ENCODE data around the gene KIAA1614.
A peak's percentile ranks its signal among the peaks of the same experiment; 100 is the strongest.

KIAA1614 gene

DNA sequence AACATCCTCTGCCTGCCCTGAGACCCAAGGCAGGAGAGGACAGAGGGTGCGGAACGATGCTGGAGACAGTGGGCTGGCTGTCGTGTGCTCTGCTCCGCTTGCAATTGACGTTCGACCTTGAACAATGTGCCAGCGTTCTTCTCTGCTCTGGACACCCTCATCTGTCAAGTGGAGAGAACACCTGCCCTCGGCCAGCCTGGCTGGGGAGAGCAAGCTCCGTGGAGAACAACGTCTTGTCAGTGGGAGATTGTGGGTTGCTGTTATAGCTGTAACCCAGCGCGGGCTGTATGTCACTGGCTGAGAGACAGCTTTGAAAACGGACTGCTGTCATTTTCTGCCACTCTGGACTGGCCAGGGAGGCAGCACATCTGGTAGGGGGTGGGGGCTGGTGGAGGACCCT is 14.7 kb downstream of the KIAA1614 start:
- no peaks in the 10 kb centered on the region for H3K79me1 ChIP-seq (ENCODE audit: low read length)
- H3K4me3 ChIP-seq (ENCODE audit: low read length), result no peak overlapping the region
- H3K18ac ChIP-seq (ENCODE audit: low read length), result no peak overlapping the region
- H4K8ac ChIP-seq (ENCODE audit: low read depth, low read length), result no peak overlapping the region
- no peak overlapping the region for H4K5ac ChIP-seq (ENCODE audit: low read length)
- no peaks in the 10 kb centered on the region for H3K79me2 ChIP-seq (ENCODE audit: control insufficient read depth, insufficient read depth, low read length)
- no peak overlapping the region for H3K9ac ChIP-seq (ENCODE audit: low read length)
- H3K27ac ChIP-seq (ENCODE audit: low read depth, low read length), result no peak overlapping the region
- H3K56ac ChIP-seq (ENCODE audit: low read length), result no peak overlapping the region
- H3K23ac ChIP-seq (ENCODE audit: low read length), result no peak overlapping the region
- H2BK120ac ChIP-seq (ENCODE audit: low read depth, low read length), result no peak overlapping the region
- H3K36me3 ChIP-seq (ENCODE audit: control insufficient read depth, insufficient read depth, low read length), result no peaks in the 10 kb centered on the region
- DNase-seq, result no peak
- H3K4me1 ChIP-seq (ENCODE audit: control insufficient read depth, low read depth, low read length), result peaks cover 22% of the 10 kb centered on the region
- H2AK5ac ChIP-seq (ENCODE audit: low read length), result no peak overlapping the region
- H3K4me2 ChIP-seq (ENCODE audit: low read length), result no peak overlapping the region
- H3K4ac ChIP-seq (ENCODE audit: low read depth, low read length), result no peak overlapping the region
- no CpG with 5 or more reads among the region's 13 CpGs for WGBS (ENCODE audit: extremely low coverage, insufficient coverage, low lambda C conversion rate)
- no peak overlapping the region for H2BK5ac ChIP-seq (ENCODE audit: low read length)
- H2BK15ac ChIP-seq (replicated peaks; ENCODE audit: low read depth), result no peak overlapping the region
- H3K27me3 ChIP-seq (ENCODE audit: insufficient read depth, low read length, poor library complexity), result no peaks in the 10 kb centered on the region

DNA sequence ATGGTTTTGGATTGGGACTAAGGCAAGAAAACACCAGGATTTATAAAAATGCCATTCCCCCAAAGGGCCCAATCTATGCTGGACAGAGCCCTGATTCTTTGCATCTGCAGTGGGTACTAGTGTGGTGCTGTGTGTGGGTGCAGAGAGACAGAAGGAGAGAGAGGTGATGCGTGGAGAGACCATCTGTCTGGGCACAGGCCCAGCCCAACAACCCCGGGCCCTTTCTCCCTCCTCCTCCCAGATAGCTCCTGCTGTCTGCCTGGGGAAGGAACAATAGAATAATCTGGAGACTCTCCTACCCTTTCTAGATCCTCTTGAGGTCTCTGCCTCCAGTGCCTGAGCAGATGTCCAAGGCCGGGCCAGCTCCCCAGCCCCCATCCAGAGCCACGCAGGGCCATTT is 15.1 kb downstream of the KIAA1614 start:
- no CpG with 5 or more reads among the region's 4 CpGs for WGBS (ENCODE audit: extremely low coverage, insufficient coverage, low lambda C conversion rate)

DNA sequence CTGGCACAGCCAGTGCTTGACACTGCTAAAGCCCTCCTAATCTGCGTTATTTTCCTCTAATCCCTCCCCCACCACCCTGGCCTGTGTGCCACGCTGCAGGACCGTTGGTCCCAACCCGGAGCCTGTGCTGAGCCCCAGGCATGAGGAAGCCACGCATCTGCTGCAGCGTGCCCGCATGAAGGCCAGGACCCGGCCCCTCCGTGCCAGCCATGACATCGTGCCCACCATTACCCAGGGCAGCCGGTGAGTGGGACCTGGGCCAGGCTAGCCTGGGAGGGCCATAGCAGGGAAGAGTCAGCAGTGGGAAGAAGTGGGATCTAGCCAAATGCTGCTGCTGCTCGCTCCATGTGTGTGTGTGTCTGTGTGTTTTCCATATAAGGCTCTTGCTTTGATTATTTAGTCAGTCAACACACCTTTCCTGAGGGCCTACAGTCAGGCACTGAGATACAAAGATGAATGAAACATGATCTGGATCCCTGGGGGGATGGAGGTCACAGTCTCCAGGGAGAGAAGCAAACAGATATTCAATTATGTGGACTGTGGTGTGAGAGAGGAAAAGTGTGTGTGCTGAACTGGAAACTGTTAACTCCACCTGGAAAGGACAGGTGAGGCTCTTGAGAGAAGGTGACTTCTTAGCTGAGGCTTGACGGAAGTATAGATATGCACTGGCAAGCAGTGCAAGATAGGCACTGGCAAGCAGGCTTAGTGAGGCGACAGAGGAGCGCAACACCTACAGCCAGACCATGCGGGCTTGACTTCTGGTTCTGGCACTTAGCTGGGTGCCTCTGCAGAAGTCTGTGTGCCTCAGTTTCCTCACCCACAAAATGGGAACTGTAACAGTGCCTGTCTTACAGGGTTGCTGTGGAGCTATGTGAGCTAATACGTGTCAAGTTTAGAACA is 15.9 kb downstream of the KIAA1614 start:
- no CpG with 5 or more reads among the region's 17 CpGs for WGBS (ENCODE audit: extremely low coverage, insufficient coverage, low lambda C conversion rate)

More for the DNA sequence above, 15.1 kb downstream of the KIAA1614 start:
- H3K4ac ChIP-seq (ENCODE audit: low read depth, low read length), result no peak overlapping the region
- H3K79me2 ChIP-seq (ENCODE audit: control insufficient read depth, insufficient read depth, low read length), result no peaks in the 10 kb centered on the region
- H3K4me3 ChIP-seq (ENCODE audit: low read length), result no peak overlapping the region
- no peak overlapping the region for H3K56ac ChIP-seq (ENCODE audit: low read length)
- H3K36me3 ChIP-seq (ENCODE audit: control insufficient read depth, insufficient read depth, low read length), result no peaks in the 10 kb centered on the region
- no peak for DNase-seq
- no peak overlapping the region for H2BK5ac ChIP-seq (ENCODE audit: low read length)
- no peaks in the 10 kb centered on the region for H3K79me1 ChIP-seq (ENCODE audit: low read length)
- no peak overlapping the region for H4K8ac ChIP-seq (ENCODE audit: low read depth, low read length)
- H3K4me2 ChIP-seq (ENCODE audit: low read length), result no peak overlapping the region
- H3K23ac ChIP-seq (ENCODE audit: low read length), result no peak overlapping the region
- H3K27ac ChIP-seq (ENCODE audit: low read depth, low read length), result no peak overlapping the region
- H3K18ac ChIP-seq (ENCODE audit: low read length), result no peak overlapping the region
- no peaks in the 10 kb centered on the region for H3K27me3 ChIP-seq (ENCODE audit: insufficient read depth, low read length, poor library complexity)
- no peak overlapping the region for H2AK5ac ChIP-seq (ENCODE audit: low read length)
- H2BK120ac ChIP-seq (ENCODE audit: low read depth, low read length), result no peak overlapping the region
- H3K9ac ChIP-seq (ENCODE audit: low read length), result no peak overlapping the region
- no peak overlapping the region for H2BK15ac ChIP-seq (replicated peaks; ENCODE audit: low read depth)
- H4K5ac ChIP-seq (ENCODE audit: low read length), result no peak overlapping the region
- peaks cover 18% of the 10 kb centered on the region for H3K4me1 ChIP-seq (ENCODE audit: control insufficient read depth, low read depth, low read length)

DNA sequence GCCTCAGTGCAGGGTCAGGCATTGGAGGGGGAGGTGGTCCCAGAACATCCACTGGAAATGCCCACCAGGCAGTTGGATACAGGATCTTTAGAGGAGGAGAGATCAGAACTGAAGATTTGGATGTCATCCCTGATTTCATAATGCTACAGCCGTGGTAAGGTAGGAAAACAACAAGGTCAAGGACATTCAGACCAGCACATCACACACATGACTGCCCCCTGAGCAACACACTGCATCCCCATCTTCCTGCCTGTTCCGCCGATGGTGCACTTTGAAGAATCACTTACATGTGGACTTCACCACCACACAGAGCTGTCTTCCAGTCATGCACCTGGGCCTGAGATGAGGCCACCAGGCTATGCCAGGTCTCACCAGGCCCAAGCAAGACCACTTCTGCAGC is 16.7 kb downstream of the KIAA1614 start:
- Histone ChIP-seq H2AK5ac (ENCODE audit: low read length) (no peak overlapping the region), H3K4me1 (ENCODE audit: control insufficient read depth, low read depth, low read length) (peaks cover 6% of the 10 kb centered on the region), H3K79me2 (ENCODE audit: control insufficient read depth, insufficient read depth, low read length) (no peaks in the 10 kb centered on the region), H2BK15ac (replicated peaks; ENCODE audit: low read depth) (no peak overlapping the region), H3K27ac (ENCODE audit: low read depth, low read length) (no peak overlapping the region), H2BK5ac (ENCODE audit: low read length) (no peak overlapping the region), H3K4me2 (ENCODE audit: low read length) (no peak overlapping the region), H3K56ac (ENCODE audit: low read length) (no peak overlapping the region), H3K9ac (ENCODE audit: low read length) (no peak overlapping the region), H3K4ac (ENCODE audit: low read depth, low read length) (no peak overlapping the region), H3K4me3 (ENCODE audit: low read length) (no peak overlapping the region), H3K36me3 (ENCODE audit: control insufficient read depth, insufficient read depth, low read length) (no peaks in the 10 kb centered on the region), H2BK120ac (ENCODE audit: low read depth, low read length) (no peak overlapping the region), H4K8ac (ENCODE audit: low read depth, low read length) (no peak overlapping the region), H3K27me3 (ENCODE audit: insufficient read depth, low read length, poor library complexity) (no peaks in the 10 kb centered on the region), H4K5ac (ENCODE audit: low read length) (no peak overlapping the region), H3K79me1 (ENCODE audit: low read length) (no peaks in the 10 kb centered on the region), H3K18ac (ENCODE audit: low read length) (no peak overlapping the region), H3K23ac (ENCODE audit: low read length) (no peak overlapping the region)
- no CpG with 5 or more reads among the region's 3 CpGs for WGBS (ENCODE audit: extremely low coverage, insufficient coverage, low lambda C conversion rate)
- no peak for DNase-seq

More for the DNA sequence above, 15.9 kb downstream of the KIAA1614 start:
- Histone ChIP-seq H3K4me1 (ENCODE audit: control insufficient read depth, low read depth, low read length) (peaks cover 14% of the 10 kb centered on the region), H2BK120ac (ENCODE audit: low read depth, low read length) (no peak overlapping the region), H3K18ac (ENCODE audit: low read length) (no peak overlapping the region), H4K5ac (ENCODE audit: low read length) (no peak overlapping the region), H3K27me3 (ENCODE audit: insufficient read depth, low read length, poor library complexity) (no peaks in the 10 kb centered on the region), H3K56ac (ENCODE audit: low read length) (peak overlapping the region; percentile 47), H3K79me1 (ENCODE audit: low read length) (no peaks in the 10 kb centered on the region), H2AK5ac (ENCODE audit: low read length) (no peak overlapping the region), H3K79me2 (ENCODE audit: control insufficient read depth, insufficient read depth, low read length) (no peaks in the 10 kb centered on the region), H3K4ac (ENCODE audit: low read depth, low read length) (no peak overlapping the region), H3K4me2 (ENCODE audit: low read length) (no peak overlapping the region), H2BK5ac (ENCODE audit: low read length) (no peak overlapping the region), H3K9ac (ENCODE audit: low read length) (no peak overlapping the region), H3K27ac (ENCODE audit: low read depth, low read length) (no peak overlapping the region), H3K36me3 (ENCODE audit: control insufficient read depth, insufficient read depth, low read length) (no peaks in the 10 kb centered on the region), H2BK15ac (replicated peaks; ENCODE audit: low read depth) (no peak overlapping the region), H3K4me3 (ENCODE audit: low read length) (no peak overlapping the region), H3K23ac (ENCODE audit: low read length) (no peak overlapping the region), H4K8ac (ENCODE audit: low read depth, low read length) (no peak overlapping the region)
- DNase-seq, result no peak

DNA sequence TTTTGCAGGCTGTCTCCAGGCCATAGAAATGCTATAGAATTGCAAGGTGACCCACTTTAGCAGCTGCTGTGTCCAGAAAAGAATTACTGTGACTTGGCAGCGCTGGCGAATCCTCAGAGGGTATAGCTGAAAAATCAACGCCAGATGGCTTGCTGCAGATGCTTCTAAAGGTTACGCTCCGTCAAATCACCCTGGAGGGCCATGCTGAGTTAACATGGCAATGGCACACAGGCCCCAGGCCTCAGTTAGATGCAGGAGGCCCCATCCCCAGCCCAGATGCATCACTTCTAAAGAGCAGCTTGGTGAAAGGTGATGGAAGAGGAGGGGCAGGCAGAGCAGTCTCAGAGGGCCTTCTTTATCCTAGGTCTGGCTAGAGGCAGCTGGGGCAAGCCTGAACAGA is 18.0 kb downstream of the KIAA1614 start:
- no peaks in the 10 kb centered on the region for H3K79me1 ChIP-seq (ENCODE audit: low read length)
- H3K18ac ChIP-seq (ENCODE audit: low read length), result no peak overlapping the region
- no peak overlapping the region for H2BK120ac ChIP-seq (ENCODE audit: low read depth, low read length)
- H3K79me2 ChIP-seq (ENCODE audit: control insufficient read depth, insufficient read depth, low read length), result no peaks in the 10 kb centered on the region
- H3K56ac ChIP-seq (ENCODE audit: low read length), result no peak overlapping the region
- H3K23ac ChIP-seq (ENCODE audit: low read length), result no peak overlapping the region
- no peak overlapping the region for H4K8ac ChIP-seq (ENCODE audit: low read depth, low read length)
- WGBS (ENCODE audit: extremely low coverage, insufficient coverage, low lambda C conversion rate), result no CpG with 5 or more reads among the region's 5 CpGs
- no peak overlapping the region for H3K4me2 ChIP-seq (ENCODE audit: low read length)
- DNase-seq, result no peak
- no peak overlapping the region for H2BK15ac ChIP-seq (replicated peaks; ENCODE audit: low read depth)
- no peaks in the 10 kb centered on the region for H3K27me3 ChIP-seq (ENCODE audit: insufficient read depth, low read length, poor library complexity)
- no peak overlapping the region for H3K4ac ChIP-seq (ENCODE audit: low read depth, low read length)
- H4K5ac ChIP-seq (ENCODE audit: low read length), result no peak overlapping the region
- no peaks in the 10 kb centered on the region for H3K36me3 ChIP-seq (ENCODE audit: control insufficient read depth, insufficient read depth, low read length)
- no peak overlapping the region for H2AK5ac ChIP-seq (ENCODE audit: low read length)
- no peak overlapping the region for H2BK5ac ChIP-seq (ENCODE audit: low read length)
- H3K4me3 ChIP-seq (ENCODE audit: low read length), result no peak overlapping the region
- H3K9ac ChIP-seq (ENCODE audit: low read length), result no peak overlapping the region
- peaks cover 5% of the 10 kb centered on the region for H3K4me1 ChIP-seq (ENCODE audit: control insufficient read depth, low read depth, low read length)
- H3K27ac ChIP-seq (ENCODE audit: low read depth, low read length), result no peak overlapping the region

DNA sequence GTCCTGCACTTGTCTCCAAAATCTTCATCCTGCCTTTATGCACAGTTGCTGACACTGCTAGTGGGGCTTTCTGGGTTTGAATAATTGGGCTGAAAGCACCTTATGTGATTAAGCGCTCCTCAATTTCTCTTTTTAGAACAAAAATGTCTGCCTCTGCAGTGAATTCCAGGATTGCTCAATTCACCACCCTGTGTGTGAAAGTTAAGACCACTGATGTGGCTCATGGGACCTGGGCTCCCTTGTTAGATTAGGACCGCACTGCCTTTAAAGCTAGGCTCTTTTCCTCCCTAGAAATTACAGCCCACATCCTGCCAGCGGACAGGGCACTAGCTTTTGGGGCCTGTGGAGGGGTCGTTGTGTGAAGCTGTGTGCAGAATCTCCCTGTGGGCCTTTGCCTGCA is 18.8 kb downstream of the KIAA1614 start:
- Histone ChIP-seq H3K4me1 (ENCODE audit: control insufficient read depth, low read depth, low read length) (no peaks in the 10 kb centered on the region), H3K79me2 (ENCODE audit: control insufficient read depth, insufficient read depth, low read length) (no peaks in the 10 kb centered on the region), H2BK5ac (ENCODE audit: low read length) (no peak overlapping the region), H3K36me3 (ENCODE audit: control insufficient read depth, insufficient read depth, low read length) (no peaks in the 10 kb centered on the region), H3K79me1 (ENCODE audit: low read length) (no peaks in the 10 kb centered on the region), H2AK5ac (ENCODE audit: low read length) (no peak overlapping the region), H3K4me3 (ENCODE audit: low read length) (no peak overlapping the region), H2BK15ac (replicated peaks; ENCODE audit: low read depth) (no peak overlapping the region), H4K5ac (ENCODE audit: low read length) (no peak overlapping the region), H4K8ac (ENCODE audit: low read depth, low read length) (no peak overlapping the region), H3K4me2 (ENCODE audit: low read length) (no peak overlapping the region), H2BK120ac (ENCODE audit: low read depth, low read length) (no peak overlapping the region), H3K56ac (ENCODE audit: low read length) (no peak overlapping the region), H3K4ac (ENCODE audit: low read depth, low read length) (no peak overlapping the region), H3K27ac (ENCODE audit: low read depth, low read length) (no peak overlapping the region), H3K27me3 (ENCODE audit: insufficient read depth, low read length, poor library complexity) (no peaks in the 10 kb centered on the region), H3K23ac (ENCODE audit: low read length) (no peak overlapping the region), H3K18ac (ENCODE audit: low read length) (no peak overlapping the region), H3K9ac (ENCODE audit: low read length) (no peak overlapping the region)
- WGBS (ENCODE audit: extremely low coverage, insufficient coverage, low lambda C conversion rate), result no CpG with 5 or more reads among the region's 4 CpGs
- no peak for DNase-seq
